ENCODE data around the gene ELMO1.
A peak's percentile ranks its signal among the peaks of the same experiment; 100 is the strongest.

ELMO1 gene

DNA sequence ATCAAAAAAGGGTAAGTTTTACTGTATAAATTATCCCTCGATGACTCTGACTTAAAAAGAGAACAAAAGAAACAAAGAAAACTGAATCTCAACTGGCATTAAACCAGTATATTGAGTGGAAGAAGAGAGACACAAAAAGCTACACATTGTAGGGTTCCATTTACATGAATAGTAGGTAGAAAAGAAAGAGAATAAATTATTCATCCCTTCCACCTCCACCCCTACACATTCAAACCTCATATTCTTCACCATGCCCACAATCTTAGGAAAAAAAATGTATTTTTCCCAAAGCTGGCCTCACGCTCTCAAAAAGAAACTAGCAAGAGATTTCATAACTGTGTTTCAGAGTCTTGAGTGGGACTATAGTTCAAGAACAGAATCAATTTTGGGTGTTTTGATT is 377.5 kb downstream of the ELMO1 start:
- DNase-seq (ENCODE audit: low read depth, low spot score), result no peak

DNA sequence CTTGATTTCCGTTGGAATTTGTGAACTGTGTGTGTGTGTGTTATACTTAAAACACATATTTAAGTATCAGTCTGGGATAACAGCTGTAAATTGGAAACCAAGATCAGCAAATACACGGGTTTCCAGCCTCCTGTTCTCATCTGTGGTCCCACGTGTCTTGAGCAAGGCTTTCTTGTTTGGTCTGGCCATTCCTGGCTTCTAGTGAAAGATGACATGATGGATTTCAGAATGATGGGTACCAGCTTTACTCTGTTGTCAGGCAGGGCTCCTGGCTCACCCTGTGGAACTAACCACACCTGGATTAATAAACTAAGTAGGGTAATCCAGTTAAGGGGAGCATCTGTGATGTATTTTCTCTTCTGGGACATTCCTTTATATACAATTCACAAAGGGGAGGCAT is 378.2 kb downstream of the ELMO1 start:
- H3K4me3 ChIP-seq (ENCODE audit: low read length), result no peak overlapping the region
- DNase-seq (ENCODE audit: low read depth, low spot score), result no peak

More for the DNA sequence above, 377.5 kb downstream of the ELMO1 start:
- H3K4me3 ChIP-seq (ENCODE audit: low read length), result no peak overlapping the region

DNA sequence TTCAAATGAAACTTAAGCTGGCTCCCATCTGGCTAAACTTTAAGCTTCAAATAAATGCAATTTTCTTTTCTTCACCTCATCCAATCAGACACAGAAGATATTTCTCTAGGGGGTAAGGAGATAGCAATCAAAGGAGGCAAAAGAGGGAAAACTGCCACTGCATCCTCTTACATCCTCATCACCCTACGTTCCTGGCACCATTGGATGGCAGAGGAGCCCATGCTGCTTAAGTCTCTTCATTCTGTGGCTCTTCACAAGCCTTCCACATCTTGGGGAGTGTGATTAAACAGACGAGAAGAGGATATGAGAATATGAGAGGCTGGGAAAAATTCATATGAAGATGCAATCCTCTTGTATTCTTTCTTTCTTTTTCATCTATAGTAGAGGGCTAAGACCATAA is 378.6 kb downstream of the ELMO1 start:
- no peak overlapping the region for H3K4me3 ChIP-seq (ENCODE audit: low read length)
- DNase-seq (ENCODE audit: low read depth, low spot score), result no peak

DNA sequence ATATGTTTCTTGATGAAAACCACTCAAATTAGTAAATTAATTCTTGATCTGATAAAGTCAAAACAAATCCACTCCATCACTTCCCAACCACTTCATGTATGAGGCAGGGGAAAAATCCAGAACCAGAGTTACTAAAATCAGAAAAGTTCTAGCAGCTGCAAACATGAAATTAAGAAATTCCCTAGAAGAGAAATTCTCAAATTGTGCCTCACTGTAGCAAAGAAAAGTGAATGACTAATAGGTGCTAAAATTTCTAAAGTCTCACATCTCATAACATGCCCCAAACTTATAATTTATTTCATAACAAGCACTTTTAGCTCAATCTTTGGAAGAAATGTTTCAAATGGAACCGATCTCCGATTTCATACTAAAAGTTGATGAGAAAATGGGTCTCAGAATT is 379.3 kb downstream of the ELMO1 start:
- H3K4me3 ChIP-seq (ENCODE audit: low read length), result no peak overlapping the region
- no peak for DNase-seq (ENCODE audit: low read depth, low spot score)

DNA sequence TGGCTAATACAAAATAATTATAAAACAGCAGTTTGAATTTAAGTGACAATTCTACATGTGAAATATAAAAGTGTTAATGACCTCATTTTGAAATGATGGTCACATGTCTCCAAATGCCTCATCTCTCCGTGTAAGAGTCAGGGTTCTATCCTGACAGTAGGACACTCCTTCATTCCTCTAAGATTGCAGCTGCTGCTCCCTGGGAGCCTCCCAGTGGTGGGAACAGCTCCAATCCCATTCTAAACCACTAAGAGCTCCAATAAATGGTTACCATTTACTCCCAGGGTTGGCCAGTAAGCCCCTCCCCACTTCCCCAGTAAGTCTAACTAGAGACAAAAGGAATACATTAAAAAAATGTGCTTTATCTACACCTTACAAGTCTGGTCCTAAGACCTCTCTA is 379.8 kb downstream of the ELMO1 start:
- no peak overlapping the region for H3K4me3 ChIP-seq (ENCODE audit: low read length)
- DNase-seq (ENCODE audit: low read depth, low spot score), result no peak

GRCh38 chr7:37068038-37068437 is 380.6 kb downstream of the ELMO1 start:
- DNase-seq (ENCODE audit: low read depth, low spot score), result no peak
- H3K4me3 ChIP-seq (ENCODE audit: low read length), result no peak overlapping the region

DNA sequence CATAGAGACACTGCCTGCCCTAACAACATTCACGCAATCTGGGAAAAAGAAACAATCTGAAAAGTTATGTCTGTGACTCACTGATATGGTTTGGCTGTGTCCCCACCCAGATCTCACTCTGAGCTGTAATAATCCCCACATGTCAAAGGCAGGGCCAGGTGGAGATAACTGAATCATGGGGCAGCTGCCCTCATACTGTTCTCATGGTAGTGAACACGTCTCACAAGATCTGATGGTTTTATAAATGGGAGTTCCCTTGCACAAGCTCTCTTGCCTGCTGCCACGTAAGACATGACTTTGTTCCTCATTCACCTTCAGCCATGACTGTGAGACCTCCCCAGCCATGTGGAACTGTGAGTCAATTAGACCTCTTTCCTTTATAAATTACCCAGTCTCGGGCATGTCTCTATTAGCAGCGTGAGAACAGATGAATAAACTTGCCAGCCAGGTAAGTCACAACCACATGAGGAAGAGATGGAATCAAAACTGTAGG is 382.8 kb downstream of the ELMO1 start:
- H3K4me3 ChIP-seq (ENCODE audit: low read length), result no peak overlapping the region
- no peak for DNase-seq (ENCODE audit: low read depth, low spot score)

DNA sequence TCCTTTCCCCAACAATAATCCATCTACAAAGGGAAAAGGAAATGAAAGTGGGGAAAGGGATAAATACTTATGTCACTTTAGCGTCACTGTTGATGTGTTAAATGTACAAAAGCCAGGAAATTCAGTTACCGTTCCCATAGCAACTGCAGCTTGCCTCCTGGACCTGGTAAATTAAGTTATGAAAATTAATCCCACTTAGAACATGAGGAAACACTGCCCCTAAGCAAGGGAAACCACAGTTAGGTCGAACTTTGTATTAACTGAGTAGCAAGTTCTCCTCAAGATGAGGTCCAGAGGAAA is 386.2 kb downstream of the ELMO1 start:
- H3K4me3 ChIP-seq (ENCODE audit: low read length), result no peak overlapping the region
- DNase-seq (ENCODE audit: low read depth, low spot score), result no peak

DNA sequence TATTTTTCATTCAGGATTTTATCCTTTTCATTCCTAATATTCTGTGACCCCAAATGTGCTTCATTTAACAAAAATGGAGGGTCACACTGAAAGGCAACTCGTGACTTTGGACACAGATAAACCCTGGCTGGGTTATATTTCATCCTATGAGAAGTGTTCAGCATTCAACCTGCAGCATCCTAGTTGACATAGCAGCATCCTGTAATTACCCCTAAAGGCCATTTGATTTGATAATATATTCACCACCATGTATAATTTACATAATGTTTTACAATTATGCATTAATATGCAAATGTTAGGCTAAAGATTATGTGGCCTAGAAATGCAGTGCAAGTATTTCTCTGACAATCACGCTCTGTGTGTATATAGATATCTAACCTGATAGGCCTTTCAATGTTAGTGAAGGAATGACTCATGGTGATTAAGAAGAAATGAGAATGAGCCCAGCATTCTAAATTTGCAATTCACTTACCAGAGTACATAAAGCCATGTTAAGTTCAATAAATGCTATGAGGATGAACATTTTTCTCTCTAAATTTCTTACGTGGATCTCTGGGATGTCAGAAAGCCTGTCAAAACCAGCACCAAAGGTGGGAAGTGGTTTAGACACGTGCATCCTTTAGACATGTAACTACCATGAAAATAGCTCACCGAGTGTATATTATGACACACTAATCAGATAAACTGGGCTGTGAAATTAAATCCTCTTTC is 386.7 kb downstream of the ELMO1 start:
- no peak overlapping the region for H3K4me3 ChIP-seq (ENCODE audit: low read length)
- DNase-seq (ENCODE audit: low read depth, low spot score), result no peak

- H3K4me3 ChIP-seq (ENCODE audit: low read length), result no peak overlapping the region
- DNase-seq (ENCODE audit: low read depth, low spot score), result no peak
Measured at GRCh38 chr7:37056234-37056912, 392.3 kb downstream of the ELMO1 start.

DNA sequence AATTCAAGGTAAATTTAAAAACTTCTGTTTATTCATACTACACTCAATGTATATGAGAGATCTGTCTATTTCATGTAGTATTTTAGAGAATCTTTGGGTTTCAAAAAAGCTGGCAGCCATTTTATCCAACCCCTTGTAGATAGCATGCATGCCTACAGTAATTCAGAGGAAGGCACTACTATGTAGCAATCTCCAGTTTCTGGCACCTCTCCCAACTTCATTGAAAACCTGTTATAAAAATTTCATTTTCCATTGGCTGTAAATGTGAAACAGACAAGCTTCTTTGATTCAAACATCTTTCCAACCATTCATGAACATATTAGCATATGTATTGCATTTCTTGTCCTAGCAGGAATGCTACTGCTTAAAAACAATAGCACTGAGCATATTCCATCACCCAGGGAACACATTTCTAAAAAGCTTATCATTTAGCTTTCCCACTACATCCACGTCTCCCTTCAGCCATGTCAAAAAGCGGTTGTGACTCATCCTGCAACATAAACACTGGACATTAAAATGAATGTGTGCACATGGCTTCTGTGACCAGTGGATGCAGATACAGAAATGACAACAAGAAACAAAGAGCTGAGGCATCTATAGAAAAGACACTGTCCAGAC is 393.9 kb downstream of the ELMO1 start:
- DNase-seq (ENCODE audit: low read depth, low spot score), result no peak
- H3K4me3 ChIP-seq (ENCODE audit: low read length), result no peak overlapping the region

DNA sequence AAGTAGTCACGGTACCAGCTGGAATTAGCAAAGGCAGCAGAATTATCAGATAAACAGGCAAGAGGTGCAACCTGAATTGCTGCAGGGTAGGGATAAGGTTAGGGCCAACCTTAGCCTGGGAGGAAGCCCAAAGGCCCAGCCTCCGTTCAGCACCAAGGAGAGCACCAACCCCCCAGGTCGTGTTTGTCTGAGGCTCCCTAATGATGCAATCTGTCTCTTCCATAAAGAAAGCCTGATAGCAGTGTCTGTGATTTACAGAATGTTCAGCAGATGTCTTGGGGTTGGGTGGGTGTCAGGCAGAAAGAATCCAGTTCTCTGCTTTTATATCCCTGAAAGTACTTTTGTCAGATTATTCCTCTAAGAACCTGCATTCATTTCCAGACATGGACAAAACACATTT is 396.0 kb downstream of the ELMO1 start:
- no peak overlapping the region for H3K4me3 ChIP-seq (ENCODE audit: low read length)
- peak; percentile 41 for DNase-seq (ENCODE audit: low read depth, low spot score)

DNA sequence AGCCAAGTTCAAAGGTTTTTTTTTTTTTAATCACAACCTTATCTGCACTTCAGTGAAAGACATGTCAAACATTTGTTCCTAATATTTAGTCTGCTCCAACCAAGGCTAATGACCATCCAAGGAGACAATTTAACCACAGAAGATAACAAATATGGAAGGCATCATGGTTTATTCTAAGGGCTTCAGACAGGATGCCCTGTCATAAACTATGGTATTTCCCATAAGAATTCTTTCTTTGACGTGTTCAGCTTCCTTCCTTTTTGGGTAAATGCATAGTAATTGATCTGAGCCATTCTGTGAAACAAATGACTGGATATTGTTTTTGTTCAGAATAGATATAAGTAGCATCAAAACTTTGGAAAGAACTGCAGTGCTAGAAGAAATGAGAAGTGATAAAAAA is 397.9 kb downstream of the ELMO1 start:
- DNase-seq (ENCODE audit: low read depth, low spot score), result no peak
- no peak overlapping the region for H3K4me3 ChIP-seq (ENCODE audit: low read length)

- peak; percentile 3 for DNase-seq (ENCODE audit: low read depth, low spot score)
- H3K4me3 ChIP-seq (ENCODE audit: low read length), result no peak overlapping the region
Measured at GRCh38 chr7:37048674-37049073, 400.0 kb downstream of the ELMO1 start.

- H3K4me3 ChIP-seq (ENCODE audit: low read length), result no peak overlapping the region
- no peak for DNase-seq (ENCODE audit: low read depth, low spot score)
Measured at GRCh38 chr7:37047260-37047659, 401.4 kb downstream of the ELMO1 start.

DNA sequence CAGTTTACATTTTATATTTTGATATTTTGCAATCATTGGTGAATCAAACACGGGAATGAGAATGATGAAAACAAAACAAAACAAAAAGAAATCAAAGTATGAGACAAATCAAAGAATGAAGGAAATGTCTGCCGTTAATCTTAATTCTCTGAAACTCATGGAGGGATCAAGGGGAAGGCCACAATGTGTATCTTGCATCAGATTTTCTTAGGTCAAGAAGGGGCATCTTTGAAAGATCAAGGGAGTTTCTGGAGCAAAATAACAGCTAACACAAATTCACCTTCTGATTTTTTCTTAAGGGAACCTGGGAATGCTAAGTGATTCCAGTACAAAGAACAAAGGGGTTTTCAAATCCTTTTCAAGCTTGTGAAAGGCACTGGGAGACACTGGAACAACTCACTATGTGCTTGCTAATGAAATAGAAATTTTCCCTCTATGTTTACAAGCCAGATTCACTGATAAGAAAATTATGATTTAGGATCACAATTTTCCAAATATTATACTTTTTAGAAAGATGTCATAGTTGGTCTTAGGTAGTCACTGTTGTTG is 402.1 kb downstream of the ELMO1 start:
- DNase-seq (ENCODE audit: low read depth, low spot score), result no peak
- H3K4me3 ChIP-seq (ENCODE audit: low read length), result no peak overlapping the region

DNA sequence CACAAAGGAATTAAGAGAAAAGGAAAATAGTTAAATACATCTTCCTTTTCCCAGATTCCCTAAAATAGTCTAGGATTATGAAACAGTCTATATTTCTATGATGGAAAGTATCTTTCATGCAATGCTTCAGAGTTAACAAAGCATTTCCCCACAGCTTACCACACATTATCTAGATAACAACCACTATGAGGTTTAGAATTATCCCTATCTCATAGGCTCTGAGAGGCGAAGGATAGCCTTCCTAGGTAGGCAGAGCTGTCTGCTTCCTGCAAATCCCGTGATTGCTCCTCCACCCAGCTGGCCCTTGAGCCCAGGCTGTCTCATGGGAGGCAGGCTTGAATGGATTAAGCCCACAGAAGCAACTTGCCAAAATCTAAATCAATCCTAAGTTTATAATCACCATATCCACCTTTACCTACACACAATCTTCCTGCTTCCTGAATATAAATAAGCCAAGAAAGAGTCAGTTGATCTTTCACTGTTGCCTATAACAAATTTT is 402.9 kb downstream of the ELMO1 start:
- no peak for DNase-seq (ENCODE audit: low read depth, low spot score)
- H3K4me3 ChIP-seq (ENCODE audit: low read length), result no peak overlapping the region

DNA sequence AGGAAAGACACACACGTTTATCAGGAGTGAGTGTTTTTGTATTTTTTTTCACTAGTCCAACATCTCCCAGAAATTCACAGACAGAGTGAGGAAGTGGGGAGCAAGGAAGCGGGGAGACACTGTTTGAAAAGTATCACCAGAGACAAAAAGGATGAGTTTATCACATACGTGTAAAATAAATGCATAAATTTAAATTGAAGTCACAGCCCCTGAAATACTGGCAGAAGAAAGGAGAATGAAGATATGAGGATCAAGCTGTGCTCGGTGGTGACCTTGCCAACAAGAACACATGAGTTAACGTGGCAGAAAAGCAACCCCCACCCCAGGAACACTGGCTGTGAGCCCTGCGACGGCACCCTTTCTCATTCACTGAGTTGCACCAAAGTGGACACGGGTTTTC is 407.2 kb downstream of the ELMO1 start:
- DNase-seq (ENCODE audit: low read depth, low spot score), result no peak
- no peak overlapping the region for H3K4me3 ChIP-seq (ENCODE audit: low read length)

DNA sequence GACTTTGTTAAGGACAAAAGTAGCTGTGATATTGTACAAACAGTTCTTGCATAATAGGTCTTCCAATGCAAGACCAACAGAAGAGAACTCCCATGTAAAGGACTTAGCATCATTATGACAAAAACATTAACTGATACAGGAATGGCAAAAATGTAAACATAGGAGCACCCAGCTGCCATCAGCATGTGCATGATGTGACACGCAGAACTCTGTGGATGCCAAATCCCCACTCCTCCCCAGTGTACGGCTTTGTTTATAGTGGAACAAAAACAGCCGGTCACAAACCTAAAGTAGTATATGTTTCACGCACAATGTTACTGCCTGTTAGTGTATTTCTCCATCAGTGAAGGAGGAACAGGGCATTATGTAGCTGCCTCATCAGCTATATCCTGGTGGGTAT is 408.3 kb downstream of the ELMO1 start:
- DNase-seq (ENCODE audit: low read depth, low spot score), result no peak
- no peak overlapping the region for H3K4me3 ChIP-seq (ENCODE audit: low read length)

GRCh38 chr7:37039131-37039749 is 409.4 kb downstream of the ELMO1 start:
- no peak overlapping the region for H3K4me3 ChIP-seq (ENCODE audit: low read length)
- no peak for DNase-seq (ENCODE audit: low read depth, low spot score)

Data from Jurkat, Clone E6-1 (cell line).